ENCODE measurements around the gene SP5.

The SP5 gene

GRCh38 chr2:170761572-170761971 is 46.4 kb downstream of the SP5 start:
- H3K27ac ChIP-seq (ENCODE audit: low read length): no peak overlapping the region
- no peaks in the 10 kb centered on the region; the same call in 1 of the 2 replicates for H3K9me3 ChIP-seq (ENCODE audit: control insufficient read depth, insufficient read depth, low read length)
- no peak overlapping the region for H3K4me3 ChIP-seq (ENCODE audit: low read length)
- H3K36me3 ChIP-seq (ENCODE audit: control insufficient read depth, insufficient read depth, low read length): no peaks in the 10 kb centered on the region
- DNase-seq (ENCODE audit: low read depth, low spot score): no peak
- H3K4me1 ChIP-seq (ENCODE audit: control insufficient read depth, insufficient read depth, low read length): no peaks in the 10 kb centered on the region; the same call in 1 of the 2 replicates
- H3K27me3 ChIP-seq (ENCODE audit: control insufficient read depth, insufficient read depth, low read length): no peaks in the 10 kb centered on the region

DNA sequence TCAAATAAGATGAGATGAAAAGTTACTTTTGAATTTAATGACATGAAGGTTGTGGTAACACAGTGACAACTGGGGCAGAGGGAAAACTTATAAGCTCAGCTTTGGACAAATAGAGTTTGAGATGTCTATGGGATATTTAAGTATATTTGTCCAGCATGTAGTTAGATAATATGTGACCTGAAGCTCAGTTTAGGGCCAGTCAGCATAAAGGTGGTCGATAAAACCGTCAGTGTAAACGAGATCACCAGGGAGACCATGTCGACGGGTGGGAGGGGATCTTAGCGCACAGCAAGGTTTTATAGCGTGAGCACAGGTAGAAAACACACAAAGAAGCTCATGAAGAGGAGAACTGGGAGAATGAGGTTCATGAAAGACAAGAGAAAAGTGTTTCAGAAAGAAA is 47.6 kb downstream of the SP5 start:
- no CpG with 5 or more reads among the region's 7 CpGs for WGBS (ENCODE audit: insufficient coverage, insufficient read length)
- Histone ChIP-seq H3K27ac (ENCODE audit: low read length) (no peak overlapping the region), H3K36me3 (ENCODE audit: control insufficient read depth, insufficient read depth, low read length) (no peaks in the 10 kb centered on the region), H3K4me1 (ENCODE audit: control insufficient read depth, insufficient read depth, low read length) (no peaks in the 10 kb centered on the region; the same call in 1 of the 2 replicates), H3K4me3 (ENCODE audit: low read length) (no peak overlapping the region), H3K27me3 (ENCODE audit: control insufficient read depth, insufficient read depth, low read length) (no peaks in the 10 kb centered on the region), H3K9me3 (ENCODE audit: control insufficient read depth, insufficient read depth, low read length) (no peaks in the 10 kb centered on the region; the same call in 1 of the 2 replicates)
- DNase-seq (ENCODE audit: low read depth, low spot score): no peak

DNA sequence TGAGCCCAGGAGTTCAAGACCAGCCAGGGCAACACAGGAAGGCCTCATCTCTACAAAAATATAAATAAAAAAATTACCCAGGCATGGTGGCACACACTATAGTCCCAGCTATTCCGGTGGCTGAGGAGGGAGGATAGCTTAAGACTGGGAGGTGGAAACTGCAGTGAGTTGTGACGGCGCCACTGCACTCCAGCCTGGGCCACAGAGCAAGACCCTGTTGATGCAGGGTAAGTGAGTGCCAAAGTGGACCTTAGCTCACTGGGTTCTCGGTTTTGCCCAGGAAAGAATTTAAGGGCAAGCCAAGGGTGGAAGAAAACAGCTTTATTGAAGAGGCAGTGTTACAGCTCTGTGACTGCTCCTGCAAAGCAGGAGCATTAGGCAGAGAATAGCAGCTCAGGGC is 48.1 kb downstream of the SP5 start:
- Histone ChIP-seq H3K9me3 (ENCODE audit: control insufficient read depth, insufficient read depth, low read length) (no peaks in the 10 kb centered on the region; the same call in 1 of the 2 replicates), H3K27me3 (ENCODE audit: control insufficient read depth, insufficient read depth, low read length) (no peaks in the 10 kb centered on the region)
- WGBS (ENCODE audit: insufficient coverage, insufficient read length): no CpG with 5 or more reads among the region's 4 CpGs

GRCh38 chr2:170764880-170765261 is 49.7 kb downstream of the SP5 start:
- H3K36me3 ChIP-seq (ENCODE audit: control insufficient read depth, insufficient read depth, low read length): no peaks in the 10 kb centered on the region
- no peaks in the 10 kb centered on the region for H3K27me3 ChIP-seq (ENCODE audit: control insufficient read depth, insufficient read depth, low read length)
- H3K4me3 ChIP-seq (ENCODE audit: low read length): no peak overlapping the region
- H3K9me3 ChIP-seq (ENCODE audit: control insufficient read depth, insufficient read depth, low read length): no peaks in the 10 kb centered on the region; the same call in 1 of the 2 replicates
- H3K27ac ChIP-seq (ENCODE audit: low read length): peak overlapping the region; percentile 16
- no peaks in the 10 kb centered on the region; the same call in 1 of the 2 replicates for H3K4me1 ChIP-seq (ENCODE audit: control insufficient read depth, insufficient read depth, low read length)
- no CpG with 5 or more reads among the region's 2 CpGs for WGBS (ENCODE audit: insufficient coverage, insufficient read length)
- DNase-seq (ENCODE audit: low read depth, low spot score): no peak

More for the DNA sequence above, 48.1 kb downstream of the SP5 start:
- DNase-seq (ENCODE audit: low read depth, low spot score): no peak
- no peak overlapping the region for H3K27ac ChIP-seq (ENCODE audit: low read length)
- H3K4me3 ChIP-seq (ENCODE audit: low read length): no peak overlapping the region
- H3K36me3 ChIP-seq (ENCODE audit: control insufficient read depth, insufficient read depth, low read length): no peaks in the 10 kb centered on the region
- no peaks in the 10 kb centered on the region; the same call in 1 of the 2 replicates for H3K4me1 ChIP-seq (ENCODE audit: control insufficient read depth, insufficient read depth, low read length)

GRCh38 chr2:170766693-170767092 is 51.6 kb downstream of the SP5 start:
- no peaks in the 10 kb centered on the region; the same call in 1 of the 2 replicates for H3K4me1 ChIP-seq (ENCODE audit: control insufficient read depth, insufficient read depth, low read length)
- no peaks in the 10 kb centered on the region for H3K27me3 ChIP-seq (ENCODE audit: control insufficient read depth, insufficient read depth, low read length)
- H3K27ac ChIP-seq (ENCODE audit: low read length): no peak overlapping the region
- WGBS (ENCODE audit: insufficient coverage, insufficient read length): no CpG with 5 or more reads among the region's 4 CpGs
- H3K9me3 ChIP-seq (ENCODE audit: control insufficient read depth, insufficient read depth, low read length): no peaks in the 10 kb centered on the region; the same call in 1 of the 2 replicates
- no peak for DNase-seq (ENCODE audit: low read depth, low spot score)
- no peak overlapping the region for H3K4me3 ChIP-seq (ENCODE audit: low read length)
- no peaks in the 10 kb centered on the region for H3K36me3 ChIP-seq (ENCODE audit: control insufficient read depth, insufficient read depth, low read length)
